ENCODE results near the gene SAPCD1. TPM values are rescaled to one million over a fixed set of nuclear protein-coding genes. Genes with fewer than 3 reads are reported as not detected.

Gene SAPCD1
- total RNA-seq, 2 donors from 2014 or later, result 1.9 to 15.7 TPM

GRCh38 chr6:31768363-31769257 is 6.2 kb downstream of the SAPCD1 start:
- Histone ChIP-seq H3K4me3 (no peak overlapping the region), H3K27ac (no peak overlapping the region), H3K4me1 (replicated peaks) (no peaks in the 10 kb centered on the region), H3K27me3 (replicated peaks; ENCODE audit: insufficient read depth) (no peaks in the 10 kb centered on the region), H3K36me3 (no peaks in the 10 kb centered on the region), H3K9me3 (no peaks in the 10 kb centered on the region)
- DNase-seq (ENCODE audit: low spot score), result no peak
- intact Hi-C loops (cut with DNase I), result no loop called here
- WGBS, result 94% methylated on average over 18 of the region's 18 CpGs
- TF ChIP-seq POLR2AphosphoS5 (IDR thresholded peaks at IDR 0.05) (no peak), POLR2A (IDR thresholded peaks at IDR 0.05) (no peak), CTCF (IDR thresholded peaks at IDR 0.05) (no peak)

GRCh38 chr6:31769684-31770371 is 7.4 kb downstream of the SAPCD1 start:
- no peaks in the 10 kb centered on the region for H3K4me1 ChIP-seq (replicated peaks)
- no peaks in the 10 kb centered on the region for H3K27me3 ChIP-seq (replicated peaks; ENCODE audit: insufficient read depth)
- no peaks in the 10 kb centered on the region for H3K36me3 ChIP-seq
- intact Hi-C loops (cut with DNase I), result loop anchor here (5.0 kb wide), 1 partner anchor 88 kb away; the partner anchor contains the start of gene LY6G5C
- H3K27ac ChIP-seq, result no peak overlapping the region
- WGBS, result 57% methylated on average over 12 of the region's 12 CpGs
- H3K9me3 ChIP-seq, result no peaks in the 10 kb centered on the region
- DNase-seq (ENCODE audit: low spot score), result peak; percentile 65
- TF ChIP-seq CTCF (IDR thresholded peaks at IDR 0.05) (peak; percentile 55 to 82 (median 75)), POLR2A (IDR thresholded peaks at IDR 0.05) (no peak), POLR2AphosphoS5 (IDR thresholded peaks at IDR 0.05) (peak; percentile 48)
- no peak overlapping the region for H3K4me3 ChIP-seq

GRCh38 chr6:31770860-31771259 is 8.4 kb downstream of the SAPCD1 start:
- no peak for DNase-seq (ENCODE audit: low spot score)
- intact Hi-C loops (cut with DNase I), result loop anchor here (5.0 kb wide), 1 partner anchor 89 kb away; the partner anchor contains the start of gene LY6G5C
- 92% methylated on average over 2 of the region's 2 CpGs for WGBS

GRCh38 chr6:31771992-31772358 is 9.5 kb downstream of the SAPCD1 start:
- Histone ChIP-seq H3K27me3 (replicated peaks; ENCODE audit: insufficient read depth) (no peaks in the 10 kb centered on the region), H3K4me3 (no peak overlapping the region), H3K36me3 (no peaks in the 10 kb centered on the region), H3K27ac (no peak overlapping the region), H3K9me3 (no peaks in the 10 kb centered on the region), H3K4me1 (replicated peaks) (no peaks in the 10 kb centered on the region)
- TF ChIP-seq POLR2AphosphoS5 (IDR thresholded peaks at IDR 0.05), result no peak
- TF ChIP-seq CTCF (IDR thresholded peaks at IDR 0.05), result no peak
- no peak for TF ChIP-seq POLR2A (IDR thresholded peaks at IDR 0.05)
- WGBS, result 83% methylated on average over 4 of the region's 4 CpGs
- no peak for DNase-seq (ENCODE audit: low spot score)
- intact Hi-C loops (cut with DNase I), result loop anchor here (5.0 kb wide), 1 partner anchor 90 kb away; the partner anchor contains the start of gene LY6G5C

More at GRCh38 chr6:31770860-31771259, 8.4 kb downstream of the SAPCD1 start:
- H3K36me3 ChIP-seq, result no peaks in the 10 kb centered on the region
- H3K27me3 ChIP-seq (replicated peaks; ENCODE audit: insufficient read depth), result no peaks in the 10 kb centered on the region
- TF ChIP-seq POLR2AphosphoS5 (IDR thresholded peaks at IDR 0.05), result no peak
- no peak for TF ChIP-seq POLR2A (IDR thresholded peaks at IDR 0.05)
- no peak for TF ChIP-seq CTCF (IDR thresholded peaks at IDR 0.05)
- H3K4me1 ChIP-seq (replicated peaks), result no peaks in the 10 kb centered on the region
- H3K27ac ChIP-seq, result no peak overlapping the region
- no peak overlapping the region for H3K4me3 ChIP-seq
- no peaks in the 10 kb centered on the region for H3K9me3 ChIP-seq
